Endothelial cell (in vitro differentiated cells): Measurements from ENCODE around the gene MLLT3. TPM values are rescaled to one million over a fixed set of nuclear protein-coding genes. Genes with fewer than 3 reads are reported as not detected.

Experiments
- DNase-seq: peaks from one replicate; pipeline ENCODE4 v3.0.0; 2021; ENCODE audit warnings: low spot score
- H3K27ac Mint-ChIP-seq: one replicate; pipeline ENCODE4 v1.8.0; 2021; ENCODE audit warnings: mixed read lengths, inconsistent platforms; ENCODE audit not compliant: unreplicated experiment
- H3K27me3 Mint-ChIP-seq: one replicate; pipeline ENCODE4 v1.8.0; 2021; ENCODE audit warnings: mild to moderate bottlenecking, moderate library complexity, mixed read lengths, inconsistent platforms; ENCODE audit not compliant: unreplicated experiment
- H3K36me3 Mint-ChIP-seq: one replicate; pipeline ENCODE4 v1.8.0; 2021; ENCODE audit warnings: mild to moderate bottlenecking, low read depth, mixed read lengths, inconsistent platforms; ENCODE audit not compliant: unreplicated experiment
- H3K4me1 Mint-ChIP-seq: one replicate; pipeline ENCODE4 v1.8.0; 2021; ENCODE audit warnings: mild to moderate bottlenecking, mixed read lengths, inconsistent platforms; ENCODE audit not compliant: unreplicated experiment
- H3K4me3 Mint-ChIP-seq: one replicate; pipeline ENCODE4 v1.8.0; 2021; ENCODE audit warnings: mild to moderate bottlenecking, mixed read lengths, inconsistent platforms; ENCODE audit not compliant: unreplicated experiment
- H3K9me3 Mint-ChIP-seq: one replicate; pipeline ENCODE4 v1.8.0; 2021; ENCODE audit warnings: mixed read lengths, inconsistent platforms; ENCODE audit not compliant: unreplicated experiment
- total RNA-seq: library from RNA; stranded (reverse); fragmentation: NEBNext Ultra II Directional; extraction: Animal tissue kit (Norgen Biotek cat#: 25700); gene quantifications from one replicate; pipeline ENCODE4 v1.2.1, GENCODE V29; 2021; ENCODE audit not compliant: unreplicated experiment
- TF ChIP-seq, protein P1 (sequence below): fragments of 200-600 bp; sonication (generic); IDR thresholded peaks from one replicate; pipeline ENCODE4 v1.5.0; 2021; ENCODE audit warnings: antibody characterized with exemption; ENCODE audit not compliant: unreplicated experiment

The MLLT3 gene
- total RNA-seq, 1 donor from 2014 or later = 25.2 TPM

DNA sequence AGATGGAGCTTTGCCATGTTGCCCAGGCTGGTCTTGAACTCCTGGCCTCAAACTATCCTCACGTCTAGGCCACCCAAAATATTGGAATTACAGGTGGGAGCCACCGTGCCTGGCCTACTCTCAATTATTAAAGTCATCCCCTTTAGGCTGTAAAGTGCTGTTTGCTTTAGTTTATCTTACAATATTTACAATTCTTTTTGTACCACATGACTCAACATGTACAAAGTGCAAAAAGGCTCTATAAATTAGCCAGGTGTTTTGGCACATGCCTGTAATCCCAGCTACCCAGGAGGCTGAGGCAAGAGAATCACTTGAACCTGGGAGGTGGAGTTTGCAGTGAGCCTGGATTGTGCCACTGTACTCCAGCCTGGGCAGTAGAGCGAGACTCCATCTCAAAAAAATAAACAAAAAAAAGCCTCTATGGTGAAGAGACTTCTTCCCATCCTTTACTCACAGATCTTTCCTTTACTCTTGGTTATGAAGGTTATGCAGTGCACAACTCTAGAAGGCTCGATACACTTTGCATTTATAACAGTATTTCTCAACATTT lies 28.5 kb upstream of the MLLT3 start:
- Mint-ChIP-seq H3K9me3 (no peaks in the 10 kb centered on the region), H3K36me3 (peaks cover 5% of the 10 kb centered on the region), H3K4me1 (peaks cover 3% of the 10 kb centered on the region), H3K4me3 (no peak overlapping the region), H3K27me3 (peaks cover 2% of the 10 kb centered on the region), H3K27ac (no peak overlapping the region)
- DNase-seq = no peak
- TF ChIP-seq, protein P1, sequence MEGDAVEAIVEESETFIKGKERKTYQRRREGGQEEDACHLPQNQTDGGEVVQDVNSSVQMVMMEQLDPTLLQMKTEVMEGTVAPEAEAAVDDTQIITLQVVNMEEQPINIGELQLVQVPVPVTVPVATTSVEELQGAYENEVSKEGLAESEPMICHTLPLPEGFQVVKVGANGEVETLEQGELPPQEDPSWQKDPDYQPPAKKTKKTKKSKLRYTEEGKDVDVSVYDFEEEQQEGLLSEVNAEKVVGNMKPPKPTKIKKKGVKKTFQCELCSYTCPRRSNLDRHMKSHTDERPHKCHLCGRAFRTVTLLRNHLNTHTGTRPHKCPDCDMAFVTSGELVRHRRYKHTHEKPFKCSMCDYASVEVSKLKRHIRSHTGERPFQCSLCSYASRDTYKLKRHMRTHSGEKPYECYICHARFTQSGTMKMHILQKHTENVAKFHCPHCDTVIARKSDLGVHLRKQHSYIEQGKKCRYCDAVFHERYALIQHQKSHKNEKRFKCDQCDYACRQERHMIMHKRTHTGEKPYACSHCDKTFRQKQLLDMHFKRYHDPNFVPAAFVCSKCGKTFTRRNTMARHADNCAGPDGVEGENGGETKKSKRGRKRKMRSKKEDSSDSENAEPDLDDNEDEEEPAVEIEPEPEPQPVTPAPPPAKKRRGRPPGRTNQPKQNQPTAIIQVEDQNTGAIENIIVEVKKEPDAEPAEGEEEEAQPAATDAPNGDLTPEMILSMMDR = no peak

DNA sequence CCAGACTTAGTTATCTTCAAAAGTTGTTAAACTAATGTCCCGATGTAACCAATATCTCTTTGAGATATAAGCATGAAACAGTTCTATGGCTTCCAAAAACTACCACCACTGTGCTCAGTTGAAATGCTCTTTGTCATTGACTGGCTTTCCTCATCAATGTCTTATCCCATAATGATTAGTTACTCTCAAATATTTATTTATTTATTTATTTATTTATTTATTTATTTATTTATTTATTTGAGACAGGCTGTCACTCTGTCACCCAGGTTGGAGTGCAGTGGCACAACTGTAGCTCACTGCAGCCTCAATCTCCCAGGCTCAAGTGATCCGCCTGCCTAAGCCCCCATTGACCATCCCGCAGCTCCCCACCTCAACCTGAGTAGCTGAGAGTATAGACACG lies 28.0 kb upstream of the MLLT3 start:
- H3K36me3 Mint-ChIP-seq = peaks cover 3% of the 10 kb centered on the region
- peaks cover 3% of the 10 kb centered on the region for H3K4me1 Mint-ChIP-seq
- no peaks in the 10 kb centered on the region for H3K9me3 Mint-ChIP-seq
- no peak overlapping the region for H3K4me3 Mint-ChIP-seq
- no peak overlapping the region for H3K27ac Mint-ChIP-seq
- peaks cover 2% of the 10 kb centered on the region for H3K27me3 Mint-ChIP-seq
- no peak for DNase-seq
- TF ChIP-seq, protein P1 = no peak

DNA sequence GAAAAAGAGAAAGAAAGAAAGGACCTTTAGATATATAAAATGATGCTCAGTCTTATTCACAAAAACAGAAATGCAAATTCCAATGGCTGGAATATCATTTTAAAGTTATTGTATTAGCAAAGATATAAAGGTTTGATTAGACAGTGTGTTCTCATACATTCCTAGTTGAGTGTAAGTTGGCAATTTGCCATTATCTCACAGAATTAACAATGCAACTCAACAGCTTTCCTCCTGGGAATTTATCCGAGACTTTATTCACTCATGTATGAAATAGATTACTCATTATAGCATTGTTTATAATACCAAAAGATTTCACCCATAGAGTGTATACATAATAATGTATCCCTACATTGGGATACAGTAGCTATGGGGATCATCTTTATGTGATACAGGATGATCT lies 27.1 kb upstream of the MLLT3 start:
- no peak for DNase-seq
- H3K36me3 Mint-ChIP-seq = no peaks in the 10 kb centered on the region
- H3K4me1 Mint-ChIP-seq = peaks cover 3% of the 10 kb centered on the region
- H3K4me3 Mint-ChIP-seq = no peak overlapping the region
- TF ChIP-seq, protein P1 = no peak
- no peak overlapping the region for H3K27ac Mint-ChIP-seq
- no peaks in the 10 kb centered on the region for H3K9me3 Mint-ChIP-seq
- no peaks in the 10 kb centered on the region for H3K27me3 Mint-ChIP-seq

DNA sequence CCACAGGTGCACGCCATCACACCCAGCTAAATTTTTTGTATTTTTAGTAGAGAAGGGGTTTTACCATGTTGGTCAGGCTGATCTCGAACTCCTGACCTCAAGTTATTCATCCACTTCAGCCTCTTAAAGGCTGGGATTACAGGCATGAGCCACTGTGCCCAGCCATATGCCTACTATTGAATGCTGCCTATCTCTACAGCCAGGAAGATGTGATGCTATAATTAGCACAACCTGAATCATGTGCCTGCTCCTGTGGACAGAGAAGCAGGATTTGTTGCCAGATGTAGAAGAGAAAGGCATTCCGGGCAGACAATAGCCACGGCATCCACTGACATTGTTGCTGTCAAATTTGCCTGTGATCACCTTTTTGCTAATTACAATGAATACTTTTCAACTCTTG lies 24.4 kb upstream of the MLLT3 start:
- Mint-ChIP-seq H3K4me3 (no peak overlapping the region), H3K27ac (no peak overlapping the region), H3K36me3 (no peaks in the 10 kb centered on the region), H3K4me1 (peaks cover 3% of the 10 kb centered on the region), H3K9me3 (no peaks in the 10 kb centered on the region), H3K27me3 (no peaks in the 10 kb centered on the region)
- no peak for DNase-seq
- TF ChIP-seq, protein P1 = no peak

DNA sequence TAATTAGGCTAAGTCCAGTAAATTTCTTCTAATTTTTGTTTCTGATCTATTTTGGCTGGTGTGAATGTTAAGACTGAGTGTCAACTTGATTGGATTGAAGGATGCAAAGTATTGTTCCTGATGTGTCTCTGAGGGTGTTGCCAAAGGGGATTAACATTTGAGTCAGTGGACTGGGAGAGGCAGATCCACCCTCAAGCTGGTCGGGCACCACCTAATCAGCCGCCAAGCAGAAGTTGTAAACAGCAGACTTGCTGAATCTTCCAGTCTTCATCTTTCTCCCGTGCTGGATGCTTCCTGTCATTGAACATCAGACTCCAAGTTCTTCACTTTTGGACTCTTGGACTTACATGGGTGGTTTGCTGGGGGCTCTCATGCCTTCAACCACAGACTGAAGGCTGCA lies 21.4 kb upstream of the MLLT3 start:
- no peak overlapping the region for H3K4me3 Mint-ChIP-seq
- H3K4me1 Mint-ChIP-seq = peaks cover 3% of the 10 kb centered on the region
- DNase-seq = no peak
- H3K9me3 Mint-ChIP-seq = no peaks in the 10 kb centered on the region
- no peak overlapping the region for H3K27ac Mint-ChIP-seq
- TF ChIP-seq, protein P1 = no peak
- no peaks in the 10 kb centered on the region for H3K27me3 Mint-ChIP-seq
- no peaks in the 10 kb centered on the region for H3K36me3 Mint-ChIP-seq
